DMS 273 treated with DMSO at 0.1 percent for 48 hours (cell line): Measurements from ENCODE around the gene FA2H.
A peak's percentile ranks its signal among the peaks of the same experiment; 100 is the strongest.
"Not testable (repeated sequence)": the region's sequence is repeated elsewhere in the genome, so short reads cannot be mapped to it uniquely, and the experiment has no call there.

Experiments used
- DNase-seq: peaks from one replicate; lab custom pipeline; 2025; lab: John Stamatoyannopoulos, UW

Gene FA2H

GRCh38 chr16:74774223-74775139 is at the start of gene FA2H:
Gene FA2H, minus strand, starts transcription at chr16:74774820. Its CDS starts 65 bp downstream, at chr16:74774755.
- DNase-seq = peak; percentile 44

DNA sequence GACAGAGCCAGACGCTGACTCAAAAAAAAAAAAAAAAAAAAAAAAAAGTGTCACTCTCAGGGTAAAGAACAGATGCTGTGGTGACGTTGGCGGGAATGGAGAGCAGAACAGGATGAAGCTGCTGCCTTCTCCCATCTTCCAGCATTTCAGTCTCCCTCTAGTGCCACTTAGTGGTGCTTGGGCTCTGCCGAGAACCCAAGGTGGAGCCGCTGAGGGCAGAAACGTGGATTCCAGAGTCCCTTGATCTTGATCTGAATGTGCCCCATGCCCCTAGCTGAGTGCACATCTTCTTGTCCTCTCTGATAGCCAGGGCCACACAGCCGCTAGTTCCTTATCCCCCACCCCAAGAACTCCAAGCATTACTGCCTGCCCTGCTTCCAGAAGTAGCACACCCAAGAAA is 43.2 kb upstream of the FA2H start:
- DNase-seq = no peak

GRCh38 chr16:74813109-74813641 is 38.6 kb upstream of the FA2H start:
- DNase-seq = peak; percentile 13

- no peak for DNase-seq
Observed at GRCh38 chr16:74811911-74812310, 37.3 kb upstream of the FA2H start.

GRCh38 chr16:74811216-74811615 is 36.6 kb upstream of the FA2H start:
- DNase-seq = not testable (repeated sequence)

- no peak for DNase-seq
Observed at GRCh38 chr16:74807052-74807646, 32.5 kb upstream of the FA2H start.

DNA sequence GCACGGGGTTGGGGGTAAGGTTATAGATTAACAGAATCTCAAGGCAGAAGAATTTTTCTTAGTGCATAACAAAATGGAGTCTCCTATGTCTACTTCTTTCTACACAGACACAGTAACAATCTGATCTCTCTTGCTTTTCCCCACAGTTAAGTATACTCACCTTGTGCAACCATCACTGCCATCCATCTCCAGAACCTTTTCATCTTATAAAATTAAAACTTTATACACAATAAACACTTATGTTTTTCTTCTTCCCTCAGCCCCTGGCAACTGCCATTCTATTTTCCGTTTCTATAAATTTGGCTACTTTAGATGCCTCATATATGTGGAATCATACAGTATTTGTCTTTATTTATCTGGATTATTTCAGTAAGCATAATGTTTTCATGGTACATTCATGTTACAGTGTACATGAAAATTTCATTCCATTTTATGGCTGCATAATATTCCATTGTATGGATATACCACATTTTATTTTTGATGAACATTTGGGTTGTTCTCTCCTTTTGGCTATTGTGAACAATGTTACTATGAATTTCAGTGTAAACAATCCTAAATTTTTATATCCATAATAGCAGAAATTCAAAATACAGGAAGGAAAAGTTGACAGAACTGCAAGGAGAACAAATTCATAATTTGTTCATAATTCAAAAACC is 25.7 kb upstream of the FA2H start:
- DNase-seq = no peak

DNA sequence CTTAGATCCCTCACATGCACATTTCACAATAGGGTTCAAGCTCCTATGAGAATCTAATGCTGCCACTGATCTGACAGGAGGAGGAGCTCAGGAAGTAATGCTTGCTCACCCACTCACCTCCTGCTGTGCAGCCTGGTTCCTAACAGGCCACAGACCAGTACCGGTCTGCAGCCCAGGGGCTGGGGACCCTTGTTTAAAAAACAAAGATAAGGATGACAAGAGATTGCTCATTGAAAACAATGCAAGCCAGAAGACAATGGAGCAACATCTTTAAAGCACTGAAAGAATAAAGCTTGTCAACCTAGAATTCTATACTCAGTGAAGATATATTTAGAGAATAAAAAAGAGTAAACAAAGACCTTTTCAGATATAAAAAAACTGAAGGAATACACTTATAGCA is 22.8 kb upstream of the FA2H start:
- DNase-seq = no peak

GRCh38 chr16:74795104-74795503 is 20.5 kb upstream of the FA2H start:
- DNase-seq = no peak

DNA sequence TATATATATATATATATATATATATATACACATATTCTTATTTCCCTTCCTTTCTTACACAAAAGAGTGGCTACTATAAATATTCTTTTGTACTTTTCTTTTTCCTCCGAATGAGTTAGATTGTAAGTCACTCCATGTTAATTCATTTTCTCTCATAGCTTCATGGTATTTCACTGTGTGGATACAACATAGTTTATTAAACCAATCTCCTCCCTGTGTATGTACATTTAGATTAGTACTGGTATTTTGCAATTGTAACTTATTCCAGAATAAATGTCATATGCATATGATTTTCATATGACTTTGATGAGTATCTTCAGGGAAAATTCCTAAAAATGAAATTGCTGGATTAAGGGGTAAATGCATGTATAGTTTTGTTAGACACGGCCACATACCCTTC is 20.0 kb upstream of the FA2H start:
- no peak for DNase-seq

GRCh38 chr16:74793571-74793970 is 19.0 kb upstream of the FA2H start:
- DNase-seq = no peak

- DNase-seq = no peak
Observed at GRCh38 chr16:74792225-74792624, 17.6 kb upstream of the FA2H start.

DNA sequence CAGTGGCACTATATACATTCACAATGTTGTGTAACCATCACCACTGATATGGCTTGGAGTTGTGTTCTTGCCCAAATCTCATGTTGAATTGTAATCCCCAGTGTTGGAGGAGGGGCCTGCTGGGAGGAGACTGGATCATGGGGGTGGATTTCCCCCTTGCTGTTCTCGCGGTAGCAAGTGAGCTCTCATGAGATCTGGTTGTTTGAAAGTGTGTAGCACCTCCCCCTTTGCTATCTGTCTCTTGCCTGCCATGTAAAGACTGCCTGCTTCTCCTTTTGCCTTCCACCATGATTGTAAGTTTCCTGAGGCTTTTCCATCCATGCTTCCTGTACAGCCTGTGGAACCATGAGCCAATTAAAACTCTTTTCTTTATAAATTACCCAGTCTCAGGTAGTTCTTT is 17.1 kb upstream of the FA2H start:
- DNase-seq = not testable (repeated sequence)

DNA sequence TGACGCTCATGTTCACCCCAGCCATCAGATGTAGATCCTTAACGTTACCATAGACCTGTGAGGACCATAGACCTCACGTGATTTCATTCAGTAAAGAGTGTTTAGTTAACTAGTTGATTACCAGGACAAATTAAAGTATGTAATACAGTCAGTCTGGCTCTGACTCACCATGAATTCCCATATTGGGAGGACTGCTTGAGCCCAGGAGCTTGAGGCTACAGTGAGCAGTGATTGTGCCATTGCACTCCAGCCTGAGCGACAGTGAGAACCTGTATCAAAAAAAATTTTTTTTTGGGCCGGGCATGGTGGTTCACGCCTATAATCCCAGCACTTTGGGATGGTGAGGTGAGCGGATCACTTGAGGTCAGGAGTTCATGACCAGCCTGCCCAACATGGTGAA is 13.5 kb upstream of the FA2H start:
- no peak for DNase-seq

DNA sequence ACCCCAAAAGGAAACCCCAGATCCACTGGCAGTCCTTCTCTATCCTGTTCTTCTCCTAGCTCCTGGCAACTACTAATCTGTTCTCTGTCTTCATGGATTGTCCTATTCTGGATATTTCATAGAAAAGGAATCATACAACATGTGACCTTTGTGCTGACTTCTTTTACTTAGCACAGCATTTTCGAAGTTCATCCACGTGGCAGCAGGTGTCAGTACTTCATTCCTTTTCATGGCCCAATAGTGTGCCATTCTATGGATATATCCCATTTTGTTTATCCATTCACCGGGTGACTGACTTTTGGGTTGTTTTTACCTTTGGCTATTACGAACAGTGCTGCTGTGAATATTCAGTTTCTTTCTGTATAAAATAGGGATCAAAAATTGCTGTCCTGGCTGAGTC is 10.4 kb upstream of the FA2H start:
- no peak for DNase-seq

DNA sequence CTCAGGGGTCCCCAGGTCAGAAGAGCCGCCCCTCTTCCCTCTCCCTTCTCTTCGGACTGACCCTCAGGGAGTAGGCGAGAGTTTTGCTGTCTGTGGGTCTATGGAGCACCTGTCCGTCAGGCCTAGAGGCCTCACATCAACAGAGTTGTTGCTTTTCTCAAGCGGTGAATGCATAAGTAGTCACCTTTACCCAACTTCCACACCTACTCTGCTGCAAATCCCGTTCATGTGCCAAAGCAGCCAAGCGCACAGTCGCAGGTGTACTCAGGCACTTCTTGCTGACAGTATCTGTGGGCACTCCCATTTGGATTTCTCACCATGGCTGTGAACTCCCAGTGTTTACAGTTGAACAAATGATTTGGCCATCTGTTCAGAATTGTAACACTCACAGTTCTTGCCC is 4.0 kb upstream of the FA2H start:
- DNase-seq = no peak

GRCh38 chr16:74776926-74777325 is 2.3 kb upstream of the FA2H start:
- DNase-seq = no peak

DNA sequence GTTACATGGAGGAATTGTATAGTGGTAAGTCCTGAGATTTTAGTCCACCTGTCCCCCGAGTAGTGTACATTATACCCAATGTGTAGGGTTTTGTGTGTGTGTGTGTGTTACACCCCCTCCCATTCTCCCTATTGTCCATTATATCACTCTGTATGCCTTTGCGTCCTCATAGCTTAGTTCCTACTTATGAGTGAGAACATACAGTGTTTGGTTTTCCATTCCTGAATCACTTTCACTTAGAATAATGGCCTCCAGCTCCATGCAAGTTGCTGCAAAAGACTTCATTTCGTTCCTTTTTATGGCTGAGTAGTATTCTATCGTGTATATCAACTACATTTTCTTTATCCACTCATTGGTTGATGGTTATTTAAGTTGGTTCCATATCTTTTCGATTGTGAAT is 635 bp upstream of the FA2H start:
- no peak for DNase-seq

- DNase-seq = no peak
Observed at GRCh38 chr16:74773446-74774222, 986 bp downstream of the FA2H start.

- no peak for DNase-seq
Observed at GRCh38 chr16:74771656-74772315, 2.8 kb downstream of the FA2H start.

GRCh38 chr16:74770831-74771526 is 3.6 kb downstream of the FA2H start:
- no peak for DNase-seq
